K562 (cell line): ENCODE results near the gene HMGB3. TPM values are rescaled to one million over a fixed set of nuclear protein-coding genes. Genes with fewer than 3 reads are reported as not detected.

Experiments used
- ATAC-seq: fragments of 200-7000 bp; cut with Tn5 transposase; 3 replicates; pipeline ENCODE4 v1.9.1; 2020; ENCODE audit warnings: moderate library complexity
- BruUV-seq: library from RNA; stranded (reverse); fragments of 400-500 nt; replicated peaks from 2 replicates; lab custom pipeline; 2021; lab: Mats Ljungman, UMichigan
- CTCF ChIA-PET: fragments of 300-600 bp; formaldehyde crosslinking; extraction: SDS; loops from one replicate; lab custom pipeline; 2021; ENCODE audit warnings: low intra/inter-chr PET ratio; lab: Yijun Ruan, JAX
- POLR2A ChIA-PET: fragments of 300-600, 350-650 bp; sonication (Branson Sonifier 250); formaldehyde crosslinking; extraction: SDS; loops from one replicate; lab custom pipeline; 2021; ENCODE audit warnings: antibody characterized with exemption, inconsistent platforms; lab: Yijun Ruan, JAX
- DNase-seq, 4 experiments: peaks; one replicate each; pipeline versions ENCODE4 v3.0.0 to v3.0.0-alpha.2; 2011 to 2018; ENCODE audit warnings: low spot score in 3 of 4, mixed read lengths in 3 of 4; ENCODE audit errors: extremely low read depth in 1 of 4
- FAIRE-seq: peaks from 2 replicates; lab custom pipeline; 2011; peaks lifted over from hg19 to GRCh38; lab: Jason Lieb, UNC
- H2AFZ ChIP-seq: 2 replicates; pipeline ENCODE4 v1.6.0; 2011; ENCODE audit warnings: low read depth, low read length, control low read depth, inconsistent platforms
- H3K27ac ChIP-seq: fragments of 200-600 bp; 3 replicates; pipeline ENCODE4 v1.8.0; 2011; ENCODE audit warnings: low read depth, mild to moderate bottlenecking, control low read depth, inconsistent platforms, low read length, moderate library complexity, mixed read lengths; ENCODE audit errors: extremely low read depth
- H3K27me3 ChIP-seq, 2 experiments: fragments of 300-600 bp in 1 of 2; 2 replicates in 1 of 2; 3 replicates in 1 of 2; pipeline versions ENCODE4 v1.6.0 to v1.8.0; 2011; ENCODE audit warnings: inconsistent platforms in 2 of 2, low read length in 2 of 2, mild to moderate bottlenecking in 1 of 2, mixed read lengths in 1 of 2, moderate library complexity in 1 of 2; ENCODE audit not compliant: control insufficient read depth in 2 of 2, insufficient read depth in 2 of 2
- H3K36me3 ChIP-seq: fragments of 300-600 bp; 3 replicates; pipeline ENCODE4 v1.8.0; 2011; ENCODE audit warnings: mild to moderate bottlenecking, low read length, inconsistent platforms; ENCODE audit not compliant: control insufficient read depth, insufficient read depth
- H3K4me1 ChIP-seq, 2 experiments: fragments of 200-600 bp in 1 of 2; replicated peaks in 1 of 2; 2 replicates in 1 of 2; 3 replicates in 1 of 2; pipeline versions ENCODE4 v1.5.1 to v1.8.0; 2011; ENCODE audit warnings: inconsistent platforms in 2 of 2, low read length in 2 of 2, mild to moderate bottlenecking in 1 of 2, mixed read lengths in 1 of 2, moderate library complexity in 1 of 2; ENCODE audit not compliant: control insufficient read depth in 2 of 2, insufficient read depth in 2 of 2
- H3K4me2 ChIP-seq: 2 replicates; pipeline ENCODE4 v1.6.1; 2011; ENCODE audit warnings: low read length, control low read depth, inconsistent platforms, mixed read lengths; ENCODE audit not compliant: insufficient read depth
- H3K4me3 ChIP-seq: fragments of 200-600 bp; sonication (generic), shearing (Covaris generic); 2 replicates; pipeline ENCODE4 v1.5.1; 2016; ENCODE audit warnings: control low read depth, inconsistent platforms
- H3K79me2 ChIP-seq: fragments of 200-600 bp; 3 replicates; pipeline ENCODE4 v1.8.0; 2011; ENCODE audit warnings: low read length, inconsistent platforms; ENCODE audit not compliant: control insufficient read depth, insufficient read depth
- H3K9ac ChIP-seq, 2 experiments: 2 replicates each; pipeline versions ENCODE4 v1.6.0 to v1.6.1; 2011; ENCODE audit warnings: low read depth in 2 of 2, low read length in 2 of 2, control low read depth in 1 of 2, inconsistent platforms in 1 of 2, mild to moderate bottlenecking in 1 of 2, mixed read lengths in 1 of 2; ENCODE audit not compliant: insufficient read depth in 1 of 2
- H3K9me1 ChIP-seq: one replicate; pipeline ENCODE4 v1.6.0; 2011; ENCODE audit warnings: inconsistent platforms, mild to moderate bottlenecking, low read length, moderate library complexity; ENCODE audit not compliant: control insufficient read depth, insufficient read depth
- H3K9me3 ChIP-seq: replicated peaks from 2 replicates; pipeline ENCODE4 v1.5.1; 2011; ENCODE audit warnings: low read depth, low read length, inconsistent platforms; ENCODE audit not compliant: control insufficient read depth, insufficient read depth
- H4K20me1 ChIP-seq: replicated peaks from 2 replicates; pipeline ENCODE4 v1.6.1; 2011; ENCODE audit warnings: low read length, inconsistent platforms, mixed read lengths; ENCODE audit not compliant: control insufficient read depth, insufficient read depth
- BRF2 ChIP-seq: IDR thresholded peaks from 3 replicates; pipeline ENCODE4 v1.6.1; 2011; ENCODE audit warnings: borderline replicate concordance, mild to moderate bottlenecking; ENCODE audit not compliant: insufficient read length, insufficient read depth
- EHMT2 ChIP-seq: fragments of 450-650 bp; IDR thresholded peaks from 2 replicates; pipeline ENCODE4 v1.6.1; 2018; ENCODE audit warnings: antibody characterized with exemption
- SREBF1 ChIP-seq: fragments of 150-350 bp; IDR thresholded peaks from 2 replicates; pipeline ENCODE4 v1.6.1; 2014; ENCODE audit warnings: antibody characterized with exemption, low read depth, low read length, borderline replicate concordance
- ZBTB17 ChIP-seq: fragments of 450-650 bp; formaldehyde crosslinking; IDR thresholded peaks from 2 replicates; pipeline ENCODE4 v1.4.0; 2020; ENCODE audit warnings: mild to moderate bottlenecking
- WGBS: fragments of 100-300 bp; shearing (Covaris generic); methylation state at CpG from one replicate; pipeline ENCODE4 v1.1.6; 2016; ENCODE audit warnings: low coverage, mixed read lengths; ENCODE audit not compliant: insufficient coverage; ENCODE audit errors: missing lambda C conversion rate; 5-methylcytosine and 5-hydroxymethylcytosine counted together
- in situ Hi-C: fragments of 300-500 bp; cut with MboI; formaldehyde crosslinking; loops from 4 replicates; pipeline ENCODE4 v1.15.0; 2018; ENCODE audit warnings: inconsistent platforms, mixed read lengths
- intact Hi-C: fragments of 100-400 bp; cut with micrococcal nuclease; formaldehyde crosslinking; loops from 2 replicates; pipeline ENCODE4 v1.14.2; 2022
- polyA plus RNA-seq, 8 experiments: library from polyadenylated mRNA; depleted of rRNA in 4 of 8; stranded (reverse) in 5 of 8; unstranded in 3 of 8; fragments of >200 nt; fragmentation: Nextera tagmentation in 2 of 8; fragmentation: Illumina TruSeq in 1 of 8; extraction: Ambion mirVana in 2 of 8; extraction: Trizol in 1 of 8; gene quantifications; 2 replicates each; pipeline versions ENCODE4 v1.2.1 to v1.2.3, GENCODE V29; 2011 to 2014; ENCODE audit warnings: inconsistent platforms in 1 of 8, missing spikeins in 1 of 8
- total RNA-seq, 7 experiments: library from RNA; depleted of rRNA in 6 of 7; stranded (reverse); fragments of >200 nt in 6 of 7; fragmentation: Illumina TruSeq in 2 of 7; extraction: Trizol in 2 of 7; gene quantifications; 2 replicates each; pipeline versions ENCODE4 v1.2.1 to v1.2.3, GENCODE V29; 2011 to 2021; ENCODE audit warnings: low replicate concordance in 1 of 7
- TF ChIP-seq, protein P1 (sequence below), 2 experiments: IDR thresholded peaks; 2 replicates each; pipeline ENCODE4 v1.6.1; 2012; ENCODE audit warnings: improper control_type of control experiment in 2 of 2, low read depth in 2 of 2, low read length in 2 of 2, borderline replicate concordance in 1 of 2
- TF ChIP-seq, protein P2 (sequence below): IDR thresholded peaks from 2 replicates; pipeline ENCODE4 v1.6.1; 2016; ENCODE audit warnings: missing genetic modification characterization, missing compliant biosample characterization

The HMGB3 gene
- total and polyA plus RNA-seq, 9 of the 15 experiments (the other 6 are each of a cell fraction or from before 2014, with no cell fraction given) = 36.7 to 168 (median 117) TPM

GRCh38 chrX:150975655-150976390 is 7.3 kb upstream of the HMGB3 start (continued):
- TF ChIP-seq BRF2 = no peak
- no peak for TF ChIP-seq SREBF1
- TF ChIP-seq ZBTB17 (CRISPR knock-in tag) = no peak

GRCh38 chrX:150977411-150978162 is 5.5 kb upstream of the HMGB3 start:
- Histone ChIP-seq H3K27me3 (no peaks in the 10 kb centered on the region), H3K79me2 (no peaks in the 10 kb centered on the region), H3K36me3 (no peaks in the 10 kb centered on the region), H3K27ac (no peak overlapping the region), H3K4me2 (no peak overlapping the region), H3K9ac (no peak overlapping the region), H3K4me3 (no peak overlapping the region), H3K9me1 (no peaks in the 10 kb centered on the region), H3K4me1 (peaks cover 0 to 2% of the 10 kb centered on the region in 2 experiments; a peak in 2 of 5 replicates), H3K9me3 (no peaks in the 10 kb centered on the region), H2AFZ (no peak overlapping the region), H4K20me1 (no peaks in the 10 kb centered on the region)
- no TSS peak for BruUV-seq
- in situ Hi-C loops = no loop called here
- ATAC-seq (no peak), FAIRE-seq (no peak), DNase-seq (no peak)
- POLR2A ChIA-PET = no interaction called here
- 65% methylated on average over 24 of the region's 25 CpGs for WGBS
- intact Hi-C loops = no loop called here
- no peak for TF ChIP-seq EHMT2
- TF ChIP-seq, protein P1, sequence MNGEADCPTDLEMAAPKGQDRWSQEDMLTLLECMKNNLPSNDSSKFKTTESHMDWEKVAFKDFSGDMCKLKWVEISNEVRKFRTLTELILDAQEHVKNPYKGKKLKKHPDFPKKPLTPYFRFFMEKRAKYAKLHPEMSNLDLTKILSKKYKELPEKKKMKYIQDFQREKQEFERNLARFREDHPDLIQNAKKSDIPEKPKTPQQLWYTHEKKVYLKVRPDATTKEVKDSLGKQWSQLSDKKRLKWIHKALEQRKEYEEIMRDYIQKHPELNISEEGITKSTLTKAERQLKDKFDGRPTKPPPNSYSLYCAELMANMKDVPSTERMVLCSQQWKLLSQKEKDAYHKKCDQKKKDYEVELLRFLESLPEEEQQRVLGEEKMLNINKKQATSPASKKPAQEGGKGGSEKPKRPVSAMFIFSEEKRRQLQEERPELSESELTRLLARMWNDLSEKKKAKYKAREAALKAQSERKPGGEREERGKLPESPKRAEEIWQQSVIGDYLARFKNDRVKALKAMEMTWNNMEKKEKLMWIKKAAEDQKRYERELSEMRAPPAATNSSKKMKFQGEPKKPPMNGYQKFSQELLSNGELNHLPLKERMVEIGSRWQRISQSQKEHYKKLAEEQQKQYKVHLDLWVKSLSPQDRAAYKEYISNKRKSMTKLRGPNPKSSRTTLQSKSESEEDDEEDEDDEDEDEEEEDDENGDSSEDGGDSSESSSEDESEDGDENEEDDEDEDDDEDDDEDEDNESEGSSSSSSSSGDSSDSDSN (IDR thresholded peaks at IDR 0.05; ENCODE audit: borderline replicate concordance in 1 of 2, low read depth in 2 of 2, low read length in 2 of 2) = no peak
- TF ChIP-seq, protein P2, sequence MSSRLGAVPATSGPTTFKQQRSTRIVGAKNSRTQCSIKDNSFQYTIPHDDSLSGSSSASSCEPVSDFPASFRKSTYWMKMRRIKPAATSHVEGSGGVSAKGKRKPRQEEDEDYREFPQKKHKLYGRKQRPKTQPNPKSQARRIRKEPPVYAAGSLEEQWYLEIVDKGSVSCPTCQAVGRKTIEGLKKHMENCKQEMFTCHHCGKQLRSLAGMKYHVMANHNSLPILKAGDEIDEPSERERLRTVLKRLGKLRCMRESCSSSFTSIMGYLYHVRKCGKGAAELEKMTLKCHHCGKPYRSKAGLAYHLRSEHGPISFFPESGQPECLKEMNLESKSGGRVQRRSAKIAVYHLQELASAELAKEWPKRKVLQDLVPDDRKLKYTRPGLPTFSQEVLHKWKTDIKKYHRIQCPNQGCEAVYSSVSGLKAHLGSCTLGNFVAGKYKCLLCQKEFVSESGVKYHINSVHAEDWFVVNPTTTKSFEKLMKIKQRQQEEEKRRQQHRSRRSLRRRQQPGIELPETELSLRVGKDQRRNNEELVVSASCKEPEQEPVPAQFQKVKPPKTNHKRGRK (tag) = 0 out of 2 replicates have a peak, but pooled peaks have one; percentile 34
- CTCF ChIA-PET = no interaction called here
